ENCODE measurements around the gene ZSCAN5A. TPM values are rescaled to one million over a fixed set of nuclear protein-coding genes. Genes with fewer than 3 reads are reported as not detected.

The ZSCAN5A gene
- total and polyA plus RNA-seq, 9 of the 15 experiments (the other 6 are each of a cell fraction or from before 2014, with no cell fraction given) = 5.8 to 15.3 (median 11.8) TPM

GRCh38 chr19:56309511-56310185 lies 5.0 kb downstream of the ZSCAN5A start (continued):
- no peak for TF ChIP-seq CUX1 (CRISPR knock-in tag; IDR thresholded peaks at IDR 0.05)
- TF ChIP-seq CCAR2 (IDR thresholded peaks at IDR 0.05; ENCODE audit: low read depth, low read length) = no peak

- peaks cover 9 to 22% of the 10 kb centered on the region in 2 experiments for H3K4me1 ChIP-seq (replicated peaks in 1 of 2; ENCODE audit: control insufficient read depth in 2 of 2, insufficient read depth in 2 of 2, low read length in 2 of 2)
- DNase-seq (ENCODE audit: extremely low read depth in 1 of 4, low spot score in 3 of 4) (no peak), FAIRE-seq (no peak), ATAC-seq (no peak)
- H3K27me3 ChIP-seq (ENCODE audit: control insufficient read depth in 2 of 2, insufficient read depth in 2 of 2, low read length in 2 of 2) = no peaks in the 10 kb centered on the region
- peaks cover 3% of the 10 kb centered on the region; the same call in 1 of the 2 replicates for H3K9me3 ChIP-seq (replicated peaks; ENCODE audit: control insufficient read depth, insufficient read depth, low read depth, low read length)
- 79% methylated on average over 7 of the region's 7 CpGs for WGBS (ENCODE audit: insufficient coverage, low coverage, missing lambda C conversion rate)
- ChIA-PET CTCF (ENCODE audit: low intra/inter-chr PET ratio) (interaction anchor here (0.7 to 2.6 kb wide), 4 partner anchors 24 to 683 kb away, joined by 3 to 10 read pairs (median 4); no protein-coding TSS in a partner anchor), POLR2A (no interaction called here)
- no peak overlapping the region for H2AFZ ChIP-seq (ENCODE audit: low read depth, low read length)
- intact Hi-C loops (cut with micrococcal nuclease) (loop anchor here (2.0 kb wide), 2 partner anchors 24 to 56 kb away; no protein-coding TSS in a partner anchor), in situ Hi-C loops (cut with MboI) (loop anchor here (25.0 kb wide), 1 partner anchor 671 kb away; the partner anchor contains the start of genes CCDC106, ZNF580 and ZNF581)
- no peaks in the 10 kb centered on the region for H4K20me1 ChIP-seq (replicated peaks; ENCODE audit: control insufficient read depth, insufficient read depth, low read length)
- H3K9me1 ChIP-seq (ENCODE audit: control insufficient read depth, insufficient read depth, low read length) = peaks cover 2% of the 10 kb centered on the region
- no peak overlapping the region for H3K4me3 ChIP-seq
- H3K9ac ChIP-seq (ENCODE audit: insufficient read depth in 1 of 2, low read depth in 2 of 2, low read length in 2 of 2) = no peak overlapping the region
- H3K36me3 ChIP-seq (ENCODE audit: control insufficient read depth, insufficient read depth, low read length) = peaks cover 53% of the 10 kb centered on the region
- no peak overlapping the region for H3K27ac ChIP-seq (ENCODE audit: extremely low read depth, low read depth, low read length)
- BruUV-seq (replicated peaks) = no TSS peak
- H3K79me2 ChIP-seq (ENCODE audit: control insufficient read depth, insufficient read depth, low read length) = peaks cover 4% of the 10 kb centered on the region; the same call in 2 of the 3 replicates
- H3K4me2 ChIP-seq (ENCODE audit: insufficient read depth, low read length) = no peak overlapping the region
- TF ChIP-seq ZNF444 (CRISPR knock-in tag; IDR thresholded peaks at IDR 0.05) = no peak
- no peak for TF ChIP-seq MCM7 (IDR thresholded peaks at IDR 0.05)
- no peak for TF ChIP-seq CBX2 (IDR thresholded peaks at IDR 0.05; ENCODE audit: insufficient read depth, low read length, poor library complexity, severe bottlenecking)
- TF ChIP-seq ZBTB7A (IDR thresholded peaks at IDR 0.05; ENCODE audit: borderline replicate concordance, control insufficient read depth, low read depth, low read length) = no peak
- no peak for TF ChIP-seq ZNF584 (CRISPR knock-in tag; IDR thresholded peaks at IDR 0.05; ENCODE audit: low read depth)
- no peak for TF ChIP-seq LARP7 (IDR thresholded peaks at IDR 0.05)
- TF ChIP-seq ATF6 (CRISPR knock-in tag; IDR thresholded peaks at IDR 0.05) = no peak
- TF ChIP-seq RNF2 (IDR thresholded peaks at IDR 0.05) = no peak
- TF ChIP-seq SMARCE1 (IDR thresholded peaks at IDR 0.05) = no peak
- TF ChIP-seq U2AF2 (optimal IDR thresholded peaks at IDR 0.05; ENCODE audit: low read depth, low read length) = no peak
- no peak for TF ChIP-seq SAFB (IDR thresholded peaks at IDR 0.05; ENCODE audit: borderline replicate concordance, low read depth, low read length)
Measured at GRCh38 chr19:56308792-56309191, 5.8 kb downstream of the ZSCAN5A start.

Measured in K562 (cell line).